Measurements from ENCODE around the gene FGD4.
A peak's percentile ranks its signal among the peaks of the same experiment; 100 is the strongest.

The FGD4 gene

GRCh38 chr12:32577328-32577727 lies 178.0 kb downstream of the FGD4 start:
- TF ChIP-seq ESRRG (CRISPR knock-in tag; IDR thresholded peaks at IDR 0.05) (no peak), RARB (CRISPR knock-in tag; IDR thresholded peaks at IDR 0.05) (no peak), ZNF565 (CRISPR knock-in tag; conservative IDR thresholded peaks at IDR 0.05; ENCODE audit: low read depth) (no peak), TOX (CRISPR knock-in tag; IDR thresholded peaks at IDR 0.05; ENCODE audit: borderline replicate concordance) (no peak), ZFP30 (CRISPR knock-in tag; IDR thresholded peaks at IDR 0.05) (no peak), GLIS3 (CRISPR knock-in tag; IDR thresholded peaks at IDR 0.05) (no peak), BACH2 (CRISPR knock-in tag; IDR thresholded peaks at IDR 0.05; ENCODE audit: borderline replicate concordance) (no peak), TCF4 (CRISPR knock-in tag; IDR thresholded peaks at IDR 0.05; ENCODE audit: borderline replicate concordance) (no peak), SNAI2 (CRISPR knock-in tag; IDR thresholded peaks at IDR 0.05) (no peak), ZNF70 (CRISPR knock-in tag; IDR thresholded peaks at IDR 0.05) (no peak), CREB5 (CRISPR knock-in tag; IDR thresholded peaks at IDR 0.05; ENCODE audit: low read depth) (no peak), ZNF8 (CRISPR knock-in tag; IDR thresholded peaks at IDR 0.05) (no peak), CSDC2 (CRISPR knock-in tag; IDR thresholded peaks at IDR 0.05) (no peak), ARNTL (CRISPR knock-in tag; IDR thresholded peaks at IDR 0.05; ENCODE audit: borderline replicate concordance, low read depth) (no peak), ISL1 (CRISPR knock-in tag; IDR thresholded peaks at IDR 0.05) (no peak), CSRNP3 (CRISPR knock-in tag; IDR thresholded peaks at IDR 0.05) (no peak)
- TF ChIP-seq, protein P1, sequence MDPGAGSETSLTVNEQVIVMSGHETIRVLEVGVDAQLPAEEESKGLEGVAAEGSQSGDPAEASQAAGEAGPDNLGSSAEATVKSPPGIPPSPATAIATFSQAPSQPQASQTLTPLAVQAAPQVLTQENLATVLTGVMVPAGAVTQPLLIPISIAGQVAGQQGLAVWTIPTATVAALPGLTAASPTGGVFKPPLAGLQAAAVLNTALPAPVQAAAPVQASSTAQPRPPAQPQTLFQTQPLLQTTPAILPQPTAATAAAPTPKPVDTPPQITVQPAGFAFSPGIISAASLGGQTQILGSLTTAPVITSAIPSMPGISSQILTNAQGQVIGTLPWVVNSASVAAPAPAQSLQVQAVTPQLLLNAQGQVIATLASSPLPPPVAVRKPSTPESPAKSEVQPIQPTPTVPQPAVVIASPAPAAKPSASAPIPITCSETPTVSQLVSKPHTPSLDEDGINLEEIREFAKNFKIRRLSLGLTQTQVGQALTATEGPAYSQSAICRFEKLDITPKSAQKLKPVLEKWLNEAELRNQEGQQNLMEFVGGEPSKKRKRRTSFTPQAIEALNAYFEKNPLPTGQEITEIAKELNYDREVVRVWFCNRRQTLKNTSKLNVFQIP (CRISPR knock-in tag; IDR thresholded peaks at IDR 0.05; ENCODE audit: borderline replicate concordance, low read depth): no peak
- TF ChIP-seq, protein P2, sequence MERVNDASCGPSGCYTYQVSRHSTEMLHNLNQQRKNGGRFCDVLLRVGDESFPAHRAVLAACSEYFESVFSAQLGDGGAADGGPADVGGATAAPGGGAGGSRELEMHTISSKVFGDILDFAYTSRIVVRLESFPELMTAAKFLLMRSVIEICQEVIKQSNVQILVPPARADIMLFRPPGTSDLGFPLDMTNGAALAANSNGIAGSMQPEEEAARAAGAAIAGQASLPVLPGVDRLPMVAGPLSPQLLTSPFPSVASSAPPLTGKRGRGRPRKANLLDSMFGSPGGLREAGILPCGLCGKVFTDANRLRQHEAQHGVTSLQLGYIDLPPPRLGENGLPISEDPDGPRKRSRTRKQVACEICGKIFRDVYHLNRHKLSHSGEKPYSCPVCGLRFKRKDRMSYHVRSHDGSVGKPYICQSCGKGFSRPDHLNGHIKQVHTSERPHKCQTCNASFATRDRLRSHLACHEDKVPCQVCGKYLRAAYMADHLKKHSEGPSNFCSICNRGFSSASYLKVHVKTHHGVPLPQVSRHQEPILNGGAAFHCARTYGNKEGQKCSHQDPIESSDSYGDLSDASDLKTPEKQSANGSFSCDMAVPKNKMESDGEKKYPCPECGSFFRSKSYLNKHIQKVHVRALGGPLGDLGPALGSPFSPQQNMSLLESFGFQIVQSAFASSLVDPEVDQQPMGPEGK (CRISPR knock-in tag; IDR thresholded peaks at IDR 0.05; ENCODE audit: borderline replicate concordance): no peak
- ATAC-seq: no peak

DNA sequence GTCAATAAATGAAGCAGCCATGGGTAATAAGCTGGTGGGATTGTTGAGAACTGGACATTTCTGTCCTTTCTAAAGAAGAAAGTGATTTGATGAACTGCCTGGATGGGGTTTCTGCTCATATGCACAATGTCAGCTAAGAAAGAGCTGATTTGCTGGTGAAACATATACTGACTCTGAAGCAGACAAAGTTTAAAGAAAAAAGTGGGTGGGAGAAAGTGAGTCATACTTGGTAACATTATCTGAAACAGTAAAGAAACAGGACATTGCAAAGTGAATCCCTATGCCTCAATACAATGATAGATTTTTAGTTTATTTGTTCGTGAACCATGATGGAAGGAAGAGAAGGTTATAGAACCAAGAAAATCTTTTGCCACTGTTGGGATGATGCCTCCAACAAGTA lies 184.2 kb downstream of the FGD4 start:
- peak; percentile 88 for ATAC-seq
- TF ChIP-seq RARB (CRISPR knock-in tag; IDR thresholded peaks at IDR 0.05): no peak

DNA sequence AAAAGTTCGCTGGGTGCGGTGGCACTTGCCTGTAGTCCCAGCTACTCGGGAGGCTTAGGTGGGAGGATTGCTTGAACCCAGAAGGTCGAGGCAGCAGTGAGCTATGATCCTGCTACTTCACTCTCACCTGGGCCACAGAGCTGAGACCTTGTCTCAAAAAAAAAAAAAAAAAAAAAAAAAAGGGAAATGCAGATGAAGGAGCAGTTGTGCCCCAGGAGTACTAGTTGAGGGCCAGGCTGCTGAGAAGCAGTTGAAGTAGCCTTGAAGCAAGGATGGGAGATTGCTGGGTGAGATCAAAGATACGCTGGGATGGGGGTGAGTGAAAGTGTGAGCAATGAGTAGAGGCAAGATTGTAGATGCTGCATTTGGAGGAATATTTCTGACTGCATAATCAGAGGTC lies 186.3 kb downstream of the FGD4 start:
- ATAC-seq: no peak
- TF ChIP-seq ZFP30 (CRISPR knock-in tag; IDR thresholded peaks at IDR 0.05) (no peak), TCF4 (CRISPR knock-in tag; IDR thresholded peaks at IDR 0.05; ENCODE audit: borderline replicate concordance) (no peak), CSDC2 (CRISPR knock-in tag; IDR thresholded peaks at IDR 0.05) (no peak), TSHZ2 (CRISPR knock-in tag; IDR thresholded peaks at IDR 0.05) (no peak)

DNA sequence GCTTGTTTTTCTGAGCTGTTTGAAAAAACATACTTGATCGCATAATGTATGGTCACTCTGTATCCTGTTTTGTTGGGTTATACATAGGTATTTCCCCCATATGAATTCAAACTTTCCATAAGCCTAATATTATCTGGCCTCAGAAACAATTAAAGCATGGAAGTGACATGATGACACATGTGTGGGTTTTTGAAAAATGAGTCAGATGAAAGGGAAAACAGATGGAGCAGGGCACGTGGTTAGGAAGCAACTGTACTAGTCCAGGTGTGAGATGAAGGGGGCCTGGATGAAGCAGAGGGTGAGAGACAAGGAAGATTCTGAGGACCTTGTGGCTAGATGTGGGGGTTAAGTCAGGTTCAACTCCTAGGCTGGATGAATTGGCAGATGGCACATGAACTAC lies 187.0 kb downstream of the FGD4 start:
- peak; percentile 27; the same call in 2 of the 3 replicates for ATAC-seq
- TF ChIP-seq ZNF8 (CRISPR knock-in tag; IDR thresholded peaks at IDR 0.05) (no peak), OSR1 (CRISPR knock-in tag; IDR thresholded peaks at IDR 0.05) (no peak), ZC3H10 (CRISPR knock-in tag; IDR thresholded peaks at IDR 0.05) (no peak), TOX (CRISPR knock-in tag; IDR thresholded peaks at IDR 0.05; ENCODE audit: borderline replicate concordance) (no peak), PPARA (CRISPR knock-in tag; IDR thresholded peaks at IDR 0.05; ENCODE audit: borderline replicate concordance) (no peak), GLIS3 (CRISPR knock-in tag; IDR thresholded peaks at IDR 0.05) (no peak), ZNF565 (CRISPR knock-in tag; conservative IDR thresholded peaks at IDR 0.05; ENCODE audit: low read depth) (no peak), SNAI2 (CRISPR knock-in tag; IDR thresholded peaks at IDR 0.05) (no peak), ZNF70 (CRISPR knock-in tag; IDR thresholded peaks at IDR 0.05) (no peak), TSHZ2 (CRISPR knock-in tag; IDR thresholded peaks at IDR 0.05) (no peak), ZFP3 (CRISPR knock-in tag; IDR thresholded peaks at IDR 0.05) (no peak), CSDC2 (CRISPR knock-in tag; IDR thresholded peaks at IDR 0.05) (no peak)
- TF ChIP-seq, protein P1 (CRISPR knock-in tag; IDR thresholded peaks at IDR 0.05; ENCODE audit: borderline replicate concordance, low read depth): no peak

Data from SK-N-SH treated with all-trans-retinoic acid at 6 μM for 48 hours (cell line).